Fibroblast of gingiva (primary cell): ENCODE data around the gene NCOA3.
"Not testable (repeated sequence)": the region's sequence is repeated elsewhere in the genome, so short reads cannot be mapped to it uniquely, and the experiment has no call there.

Experiments used
- DNase-seq: peaks from one replicate; pipeline ENCODE4 v3.0.0-alpha.2; 2011; ENCODE audit warnings: low read depth

NCOA3 gene

DNA sequence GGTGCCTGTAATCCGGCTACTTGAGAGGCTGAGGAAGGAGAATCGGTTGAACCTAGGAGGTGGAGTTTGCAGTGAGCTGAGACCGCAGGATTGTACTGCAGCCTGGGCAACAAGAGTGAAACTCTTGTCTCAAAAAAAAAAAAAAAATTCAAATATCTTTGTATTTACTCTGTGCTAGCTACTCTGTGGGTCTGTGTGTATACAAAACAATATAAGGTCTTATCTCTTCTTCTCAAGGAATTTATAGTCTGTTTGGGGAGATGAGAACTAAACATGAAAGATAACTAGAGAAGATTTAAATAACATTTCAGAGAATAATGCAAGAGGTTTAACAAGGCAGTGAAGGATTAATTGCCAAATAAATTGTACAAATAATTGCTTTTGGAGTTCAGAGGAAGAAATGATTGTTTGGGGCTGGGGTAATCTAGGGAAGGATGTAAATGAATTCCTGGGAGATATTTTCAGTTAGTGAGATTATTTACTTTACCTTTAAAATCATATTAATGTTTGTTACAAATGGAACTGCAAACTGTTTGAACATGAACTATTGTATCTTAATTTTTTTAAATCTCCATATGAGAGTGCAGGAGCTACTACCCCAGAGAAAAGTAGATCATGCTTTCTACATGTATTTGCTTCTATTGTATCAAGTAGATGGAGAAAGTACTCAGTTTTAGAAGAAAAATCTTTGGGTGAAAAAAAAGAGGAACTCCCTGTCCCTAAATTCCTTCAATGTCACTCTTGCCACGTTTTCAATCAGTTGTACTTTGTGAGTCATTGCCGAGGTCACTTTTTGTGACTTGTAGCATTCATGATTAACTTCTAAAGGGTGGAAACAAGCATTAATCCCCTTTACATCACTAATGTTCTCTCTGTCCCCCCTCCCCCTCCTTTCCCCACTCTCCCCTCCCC, 39.0 kb downstream of the NCOA3 start:
- no peak for DNase-seq

- no peak for DNase-seq
Measured at GRCh38 chr20:47541355-47541922, 39.8 kb downstream of the NCOA3 start.

DNA sequence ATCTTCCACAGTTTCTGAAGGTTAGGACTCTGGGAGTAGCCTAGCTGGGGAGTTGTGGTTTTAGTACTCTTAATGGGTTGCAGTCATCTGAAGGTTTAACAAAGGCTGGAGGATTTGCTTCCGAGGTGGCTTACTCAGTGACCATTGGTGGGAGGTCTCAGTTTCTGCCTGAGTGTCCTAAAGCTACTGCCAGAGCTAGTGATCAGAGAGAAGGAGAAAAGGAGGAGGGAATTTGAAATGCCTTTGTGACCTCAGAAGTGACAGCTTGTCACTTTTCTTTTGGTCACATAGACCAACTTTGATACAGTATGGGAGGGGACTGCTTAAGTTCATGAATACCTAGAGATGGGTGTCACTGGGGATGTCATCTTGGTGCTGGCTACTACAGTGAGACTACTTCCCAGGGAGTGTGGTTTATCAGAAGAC, 41.3 kb downstream of the NCOA3 start:
- no peak for DNase-seq

- DNase-seq, result peak; percentile 14
Measured at GRCh38 chr20:47544240-47544639, 42.6 kb downstream of the NCOA3 start.

GRCh38 chr20:47544852-47545251, 43.2 kb downstream of the NCOA3 start:
- peak; percentile 14 for DNase-seq

DNA sequence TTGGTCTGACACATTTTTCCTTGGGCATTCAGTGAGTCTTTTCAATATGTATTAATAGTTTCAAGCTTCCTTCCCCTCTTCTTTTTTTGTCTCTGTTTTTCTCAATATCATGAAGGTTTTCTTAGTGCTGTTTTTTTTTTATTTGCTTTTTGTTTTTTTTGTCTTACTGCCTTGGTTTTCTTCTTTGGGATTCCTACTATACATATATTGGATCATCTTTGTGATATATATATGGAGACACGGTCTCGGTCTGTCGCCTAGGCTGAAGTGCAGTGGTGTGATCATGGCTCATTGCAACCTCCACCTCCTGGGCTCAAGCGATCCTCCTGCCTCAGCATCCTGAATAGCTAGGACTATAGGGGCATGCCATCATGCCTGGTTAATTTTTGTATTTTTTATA, 43.8 kb downstream of the NCOA3 start:
- no peak for DNase-seq

DNA sequence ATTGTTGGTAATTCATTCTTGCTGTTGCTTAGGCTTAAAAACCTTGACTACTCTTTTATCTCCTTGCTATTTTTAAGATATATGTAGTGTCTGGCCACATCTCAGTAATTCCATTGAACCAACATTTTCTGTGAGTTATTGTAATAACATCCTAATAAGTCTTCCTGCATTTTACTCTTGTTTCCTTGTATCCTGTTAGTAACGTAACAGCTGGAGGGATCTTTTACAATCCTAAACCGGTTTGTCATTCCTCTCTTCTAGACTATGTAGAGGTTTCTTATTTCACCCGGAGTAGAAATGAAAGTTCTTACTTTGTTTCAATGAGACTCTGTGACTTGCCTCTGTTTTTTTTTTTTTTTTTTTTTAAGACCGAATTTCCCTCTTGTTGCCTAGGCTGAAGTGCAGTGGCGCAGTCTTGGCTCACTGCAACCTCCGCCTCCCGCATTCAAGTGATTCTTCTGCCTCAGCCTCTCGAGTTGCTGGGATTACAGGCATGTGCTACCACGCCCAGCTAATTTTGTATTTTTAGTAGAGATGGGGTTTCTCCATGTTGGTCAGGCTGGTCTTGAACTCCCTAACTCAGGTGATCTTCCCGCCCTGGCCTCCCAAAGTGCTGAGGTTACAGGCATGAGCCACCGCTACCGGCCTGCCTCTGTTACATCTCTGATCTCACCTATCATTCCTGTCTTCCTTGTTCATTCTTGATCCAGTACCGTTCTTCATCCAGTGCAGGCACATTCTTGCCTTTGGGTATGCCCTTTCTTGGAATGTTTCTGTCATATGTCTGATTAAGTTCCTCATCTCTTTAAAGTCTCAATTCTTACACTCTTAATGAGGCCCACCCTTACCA, 44.7 kb downstream of the NCOA3 start:
- peak; percentile 69 for DNase-seq

- DNase-seq, result no peak
Measured at GRCh38 chr20:47547034-47547387, 45.3 kb downstream of the NCOA3 start.

DNA sequence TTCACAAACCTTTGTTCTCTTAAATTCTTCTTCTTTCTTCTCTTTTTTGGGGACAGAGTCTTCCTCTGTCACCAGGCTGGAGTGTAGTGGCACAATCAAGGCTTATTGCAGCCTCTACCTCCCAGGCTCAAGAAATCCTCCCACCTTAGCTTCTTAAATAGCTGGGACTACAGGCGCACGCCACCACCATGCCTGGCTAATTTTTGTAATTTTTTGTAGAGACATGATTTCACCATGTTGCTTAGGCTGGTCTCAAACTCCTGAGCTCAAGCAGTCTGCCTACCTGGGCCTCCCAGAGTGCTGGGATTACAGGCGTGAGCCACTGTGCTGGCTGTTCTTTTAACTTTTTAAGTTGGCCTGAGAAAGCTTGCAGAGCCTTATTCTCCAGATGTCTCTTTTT, 48.0 kb downstream of the NCOA3 start:
- DNase-seq, result no peak

- DNase-seq, result no peak
Measured at GRCh38 chr20:47551222-47551621, 49.5 kb downstream of the NCOA3 start.

GRCh38 chr20:47551841-47552240, 50.2 kb downstream of the NCOA3 start:
- no peak for DNase-seq

DNA sequence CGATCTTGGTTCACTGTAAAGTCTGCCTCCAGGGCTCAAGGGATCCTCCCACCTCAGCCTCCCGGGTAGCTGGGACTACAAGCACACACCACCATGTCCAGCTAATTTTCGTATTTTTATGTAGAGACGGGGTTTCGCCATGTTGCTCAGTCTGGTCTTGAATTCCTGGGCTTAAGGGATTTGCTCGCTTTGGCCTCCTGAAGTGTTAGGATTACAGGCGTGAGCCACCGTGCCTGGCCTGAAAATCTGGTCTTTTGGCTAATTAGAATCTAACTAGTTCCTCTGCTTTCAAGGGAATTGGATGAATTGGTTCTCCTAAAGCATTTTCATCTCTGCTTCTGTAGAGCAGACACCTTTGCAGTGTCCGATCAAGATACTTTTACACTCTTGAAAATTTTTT, 51.3 kb downstream of the NCOA3 start:
- DNase-seq, result no peak

GRCh38 chr20:47553594-47554235, 52.0 kb downstream of the NCOA3 start:
- not testable (repeated sequence) for DNase-seq

DNA sequence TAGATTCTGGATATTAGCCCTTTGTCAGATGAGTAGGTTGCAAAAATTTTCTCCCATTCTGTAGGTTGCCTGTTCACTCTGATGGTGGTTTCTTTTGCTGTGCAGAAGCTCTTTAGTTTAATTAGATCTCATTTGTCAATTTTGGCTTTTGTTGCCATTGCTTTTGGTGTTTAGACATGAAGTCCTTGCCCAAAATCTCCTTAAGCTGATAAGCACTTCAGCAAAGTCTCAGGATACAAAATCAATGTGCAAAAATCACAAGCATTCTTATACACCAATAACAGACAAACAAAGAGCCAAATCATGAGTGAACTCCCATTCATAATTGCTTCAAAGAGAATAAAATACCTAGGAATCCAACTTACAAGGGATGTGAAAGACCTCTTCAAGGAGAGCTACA, 52.6 kb downstream of the NCOA3 start:
- not testable (repeated sequence) for DNase-seq

GRCh38 chr20:47557218-47557617, 55.5 kb downstream of the NCOA3 start:
- no peak for DNase-seq

DNA sequence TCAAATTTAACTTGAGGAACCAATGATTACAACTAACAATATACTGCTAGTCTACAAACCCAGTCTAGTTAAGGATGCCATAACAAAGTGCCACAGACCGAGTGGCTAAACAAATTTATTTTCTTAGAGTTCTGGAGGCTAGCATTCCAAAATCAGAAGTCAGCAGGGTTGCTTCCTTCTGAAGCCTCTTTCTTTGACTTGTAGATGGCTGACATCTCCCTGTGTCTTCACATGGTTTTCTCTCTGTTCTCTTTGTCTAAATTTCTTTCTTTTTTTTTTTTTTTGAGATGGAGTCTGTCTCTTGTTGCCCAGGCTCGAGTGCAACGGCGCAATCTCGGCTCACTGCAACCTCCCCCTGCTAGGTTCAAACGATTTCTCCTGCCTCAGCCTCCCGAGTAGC, 56.1 kb downstream of the NCOA3 start:
- DNase-seq, result no peak

DNA sequence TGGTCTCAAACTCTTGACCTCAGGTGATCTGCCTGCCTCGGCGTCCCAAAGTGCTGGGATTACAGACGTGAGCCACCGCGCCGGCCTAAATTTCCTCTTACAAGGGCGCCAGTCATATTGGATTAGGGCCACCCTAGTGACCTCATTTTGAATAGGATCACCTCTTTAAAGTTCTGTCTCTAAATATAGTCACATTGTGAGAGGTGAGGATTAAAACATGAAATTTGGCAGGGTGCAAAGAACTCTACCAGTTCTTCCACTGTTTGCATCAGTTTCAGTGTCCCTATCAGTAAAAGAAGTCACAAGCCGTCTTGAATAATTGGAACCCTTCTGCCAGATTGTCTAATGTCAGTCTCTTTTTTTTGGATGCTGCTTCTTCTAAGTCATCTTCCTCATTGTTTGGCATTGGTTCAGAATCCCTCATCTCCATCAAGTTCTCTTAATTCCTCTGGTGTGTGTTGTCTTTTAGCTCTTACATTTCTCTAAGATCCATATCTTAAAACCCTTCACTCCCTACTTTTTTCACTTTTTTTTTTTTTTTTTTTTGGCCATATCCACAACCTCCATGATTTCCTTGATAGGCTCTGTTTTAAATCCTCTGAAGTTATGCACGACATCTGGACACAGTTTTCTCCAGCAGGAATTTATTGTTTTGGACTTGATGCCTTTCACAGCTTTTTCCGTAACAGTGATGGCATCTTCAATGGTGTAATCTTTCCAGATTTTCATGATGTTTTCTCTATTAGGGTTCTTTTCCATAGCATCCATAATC, 56.8 kb downstream of the NCOA3 start:
- peak; percentile 22 for DNase-seq

GRCh38 chr20:47559141-47559540, 57.5 kb downstream of the NCOA3 start:
- DNase-seq, result no peak

GRCh38 chr20:47561180-47561579, 59.5 kb downstream of the NCOA3 start:
- DNase-seq, result peak; percentile 90

GRCh38 chr20:47561603-47562583, 60.2 kb downstream of the NCOA3 start:
- DNase-seq, result no peak
